ENCODE results near the gene IFT88.
A peak's percentile ranks its signal among the peaks of the same experiment; 100 is the strongest.
"Not testable (repeated sequence)": the region's sequence is repeated elsewhere in the genome, so short reads cannot be mapped to it uniquely, and the experiment has no call there.

Gene IFT88

DNA sequence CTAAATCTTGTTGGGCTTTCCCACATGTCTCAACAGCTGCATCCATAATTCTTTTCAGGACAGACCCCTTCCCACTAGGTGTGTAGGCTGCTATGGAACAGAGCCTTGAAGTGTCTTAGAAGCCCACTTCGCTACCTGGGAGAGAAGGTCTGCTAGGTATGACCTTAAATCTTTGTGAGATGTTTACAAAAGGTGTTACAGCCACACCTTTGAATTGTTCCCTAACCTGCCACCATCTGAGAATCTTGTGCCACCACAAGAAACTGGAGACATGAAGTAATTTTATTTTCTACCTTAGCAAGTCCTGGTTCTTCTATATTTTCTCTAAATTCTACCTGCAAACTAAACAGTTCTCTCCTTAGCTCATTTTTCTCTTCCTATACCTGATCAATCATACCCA, 69.1 kb downstream of the IFT88 start:
- DNase-seq = no peak

GRCh38 chr13:20637811-20638210, 70.9 kb downstream of the IFT88 start:
- DNase-seq = no peak

- DNase-seq = no peak
Measured at GRCh38 chr13:20647758-20648157, 80.8 kb downstream of the IFT88 start.

- DNase-seq = no peak
Measured at GRCh38 chr13:20652946-20653345, 86.0 kb downstream of the IFT88 start.

- no peak for DNase-seq
Measured at GRCh38 chr13:20654156-20654555, 87.2 kb downstream of the IFT88 start.

DNA sequence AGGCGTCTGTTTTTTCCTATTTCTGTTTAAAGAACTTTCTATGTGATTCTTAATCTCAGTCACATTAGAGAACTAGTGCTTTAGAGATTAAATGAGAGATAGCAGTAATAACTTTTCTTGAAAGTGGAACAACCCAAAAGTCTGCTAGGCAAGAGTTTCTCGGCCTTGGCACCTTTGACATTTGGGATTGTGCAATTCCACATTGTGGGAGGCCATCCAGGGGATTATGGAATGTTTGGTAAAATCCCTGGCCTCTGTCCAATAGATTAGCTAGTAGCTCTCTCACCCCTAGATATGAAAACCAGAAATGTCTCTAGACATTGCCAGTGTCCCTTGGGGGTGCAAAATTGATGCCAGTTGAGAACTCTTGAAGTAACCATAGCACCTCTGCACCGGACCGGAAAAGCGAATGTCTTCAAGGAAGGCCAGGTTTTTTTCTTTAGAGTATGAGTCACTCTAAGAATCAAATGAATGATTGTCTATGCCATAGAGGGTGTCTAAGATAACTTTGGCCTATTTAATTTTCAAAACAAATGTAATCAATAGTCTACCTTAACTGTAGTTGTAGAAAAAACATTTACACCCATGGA, 91.6 kb downstream of the IFT88 start:
- DNase-seq = no peak

DNA sequence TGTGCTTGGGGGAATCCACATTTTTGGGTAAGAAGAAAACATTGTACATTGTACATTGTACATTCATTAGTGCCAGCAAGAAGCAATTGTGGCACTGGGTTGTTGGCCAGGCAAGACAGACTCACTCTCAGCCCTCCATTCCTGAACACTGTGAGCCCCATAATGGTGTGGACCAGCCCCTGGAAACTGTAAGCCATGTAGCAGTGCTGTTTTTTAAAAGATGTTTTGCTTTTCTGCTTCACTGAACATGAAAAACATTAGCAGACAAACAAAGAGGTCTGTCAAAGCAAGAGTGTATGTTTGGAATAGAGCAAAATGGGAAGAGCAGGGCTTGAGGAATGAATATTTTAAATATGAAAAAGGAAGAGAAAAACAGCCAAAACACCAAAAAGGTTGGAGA, 97.4 kb downstream of the IFT88 start:
- no peak for DNase-seq

DNA sequence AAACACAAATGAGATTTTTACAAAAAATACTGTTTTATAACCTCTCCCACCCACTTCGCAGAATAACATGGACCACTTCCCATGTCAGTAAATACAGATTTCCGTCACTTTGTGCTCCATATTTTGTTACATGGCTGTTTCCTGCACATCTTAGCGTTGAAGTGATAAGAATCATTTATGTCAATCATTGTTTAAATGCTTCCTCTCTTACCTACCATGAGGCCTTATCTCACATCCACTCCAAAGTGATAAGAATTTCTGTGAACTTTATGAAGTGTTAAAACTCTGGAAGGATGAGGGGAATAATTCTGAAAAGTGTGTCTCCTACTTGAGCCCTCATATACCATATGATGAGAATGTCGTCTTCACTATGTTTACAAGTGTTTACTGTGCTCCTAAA, 100.0 kb downstream of the IFT88 start:
- DNase-seq = no peak

- DNase-seq = no peak
Measured at GRCh38 chr13:20667857-20668437, 101.0 kb downstream of the IFT88 start.

DNA sequence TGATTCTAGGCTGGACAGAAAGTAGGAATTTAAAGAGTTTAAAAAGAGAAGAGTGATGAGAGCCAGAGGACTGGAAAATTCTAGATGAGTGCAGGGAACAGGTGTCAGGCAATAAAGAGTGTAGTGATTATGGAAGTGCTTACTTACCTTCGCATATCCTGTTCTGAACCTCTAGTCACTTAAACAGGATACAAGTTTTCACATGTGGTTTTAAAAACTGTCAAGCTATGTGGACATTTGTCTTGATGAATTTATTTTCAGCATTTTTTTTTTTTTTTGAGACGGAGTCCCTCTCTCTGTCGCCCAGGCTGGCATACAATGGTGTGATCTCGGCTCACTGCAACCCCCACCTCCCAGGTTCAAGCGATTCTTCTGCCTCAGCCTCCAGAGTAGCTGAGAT, 102.2 kb downstream of the IFT88 start:
- DNase-seq = peak; percentile 12

DNA sequence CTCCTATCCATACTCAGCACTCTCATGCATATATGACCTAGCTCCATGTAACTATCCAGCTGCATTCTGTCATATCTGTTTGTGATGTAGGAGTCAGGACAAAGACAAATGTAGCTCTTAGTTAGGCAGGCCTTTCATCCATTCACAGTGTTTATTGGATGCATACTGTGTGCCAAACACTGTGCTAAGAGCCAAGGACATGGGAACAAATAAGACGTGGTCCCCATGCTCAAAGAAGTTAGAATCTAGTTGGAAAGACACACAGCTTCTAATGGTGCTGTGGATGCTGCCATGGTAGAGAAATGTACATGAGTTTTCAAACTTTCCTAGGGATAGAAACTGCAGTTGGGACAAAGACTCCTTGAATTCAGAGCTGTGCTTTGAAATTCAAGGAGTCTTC, 104.8 kb downstream of the IFT88 start:
- no peak for DNase-seq

GRCh38 chr13:20672772-20673171, 105.8 kb downstream of the IFT88 start:
- DNase-seq = no peak

DNA sequence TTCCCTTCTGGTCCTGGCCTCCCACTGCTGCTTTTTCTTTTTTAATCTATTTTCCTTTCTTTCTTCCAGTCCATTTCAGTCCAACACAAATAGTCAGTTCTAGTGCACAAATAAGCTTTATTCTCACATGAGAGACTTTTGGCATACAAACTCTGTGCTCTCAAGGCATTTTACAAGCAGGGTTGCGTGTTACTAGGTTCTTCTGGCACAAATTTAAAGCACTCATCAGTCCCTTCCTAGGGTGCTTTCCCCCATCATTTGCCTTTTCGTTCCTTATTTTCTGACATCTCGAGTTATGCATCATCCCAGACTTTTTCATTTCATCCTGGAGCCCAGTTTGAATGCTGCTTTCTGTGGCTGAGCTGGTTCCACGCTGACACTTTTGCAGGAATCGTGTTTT, 106.8 kb downstream of the IFT88 start:
- no peak for DNase-seq

DNA sequence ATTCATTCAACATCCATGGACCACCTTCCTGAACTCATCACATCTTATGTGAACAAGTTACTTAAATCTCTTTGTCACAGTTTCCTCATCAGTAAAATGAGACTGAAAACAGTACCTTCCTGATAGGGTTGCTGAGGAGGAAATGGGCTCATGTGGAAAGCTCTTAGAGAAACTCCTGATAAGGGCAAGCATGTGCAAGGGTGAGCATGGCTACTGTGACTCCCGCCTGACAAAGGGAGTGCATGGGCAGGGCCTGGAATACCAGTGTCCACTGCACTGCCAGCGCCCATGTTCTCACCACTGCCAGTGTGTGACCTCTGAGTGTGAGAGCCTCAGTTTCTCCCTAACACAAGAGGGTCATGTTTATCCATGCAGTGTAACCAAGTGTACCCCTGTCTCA, 109.3 kb downstream of the IFT88 start:
- no peak for DNase-seq

DNA sequence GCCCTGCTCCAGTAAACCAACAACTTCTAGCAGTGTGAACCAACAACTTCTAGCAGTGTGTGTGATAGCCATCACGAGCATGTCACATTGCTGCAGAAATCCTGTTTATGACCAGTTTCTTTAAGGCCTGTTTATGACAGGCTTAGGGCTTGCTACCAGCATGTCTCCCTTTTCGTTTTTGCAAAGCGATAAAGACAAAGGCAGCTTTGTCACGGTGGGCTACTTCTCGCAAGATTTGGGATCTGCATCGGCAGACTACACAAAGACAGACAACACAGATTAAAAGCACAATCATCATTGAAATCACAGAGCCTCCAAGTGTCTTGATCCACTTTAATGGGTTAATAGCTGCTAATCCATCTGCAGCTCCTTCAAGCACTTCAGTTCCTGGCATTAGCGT, 111.6 kb downstream of the IFT88 start:
- DNase-seq = not testable (repeated sequence)

DNA sequence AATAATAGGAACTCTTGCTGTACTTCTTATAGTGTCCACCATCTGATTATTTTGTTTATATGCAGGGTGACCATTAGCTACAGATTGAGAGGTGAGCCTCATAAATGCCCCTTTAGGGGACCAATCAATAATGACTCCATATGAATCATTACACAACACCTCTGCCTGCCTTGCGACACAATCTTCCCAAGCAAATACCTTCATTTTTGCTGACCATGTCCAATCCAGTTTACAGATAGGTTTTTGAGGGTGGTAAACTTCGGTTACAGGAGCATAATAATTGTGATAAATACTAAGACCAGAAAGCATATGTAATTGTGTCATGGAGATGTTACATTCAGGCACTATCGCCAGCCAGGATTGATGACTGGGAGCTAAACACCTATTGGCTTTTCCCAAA, 112.9 kb downstream of the IFT88 start:
- no peak for DNase-seq

DNA sequence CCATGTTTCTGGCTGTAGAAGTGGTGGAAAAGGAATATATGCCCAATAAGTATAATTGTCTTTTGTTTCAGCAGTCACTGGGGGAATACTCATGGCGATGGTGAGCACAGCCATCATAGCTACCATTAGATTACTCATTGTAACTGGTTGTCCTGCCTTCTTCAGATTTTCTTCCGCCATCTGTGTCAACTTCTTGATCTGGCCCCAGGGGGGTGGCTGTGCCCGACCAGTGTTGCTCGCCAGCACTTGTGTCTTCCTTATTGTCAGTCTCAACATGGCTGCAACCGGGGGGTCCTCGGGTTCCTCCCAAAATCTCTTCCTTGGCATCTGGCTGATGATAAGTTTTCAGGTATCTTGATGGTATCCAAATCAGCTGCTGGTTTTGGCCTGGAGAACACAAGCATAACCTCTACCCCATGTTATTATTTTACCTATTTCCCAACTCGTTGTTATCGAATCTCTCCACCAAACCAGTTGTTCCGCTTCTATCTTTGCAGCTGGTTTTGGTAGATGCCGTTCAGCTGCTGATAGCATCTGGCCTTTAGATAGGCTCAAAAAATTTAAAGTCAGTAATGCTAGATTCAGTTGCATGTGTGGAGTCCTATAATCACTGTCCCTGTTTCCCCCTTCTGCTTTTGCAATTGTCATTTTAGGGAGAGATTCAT, 113.6 kb downstream of the IFT88 start:
- no peak for DNase-seq

- not testable (repeated sequence) for DNase-seq
Measured at GRCh38 chr13:20681481-20681880, 114.5 kb downstream of the IFT88 start.

DNA sequence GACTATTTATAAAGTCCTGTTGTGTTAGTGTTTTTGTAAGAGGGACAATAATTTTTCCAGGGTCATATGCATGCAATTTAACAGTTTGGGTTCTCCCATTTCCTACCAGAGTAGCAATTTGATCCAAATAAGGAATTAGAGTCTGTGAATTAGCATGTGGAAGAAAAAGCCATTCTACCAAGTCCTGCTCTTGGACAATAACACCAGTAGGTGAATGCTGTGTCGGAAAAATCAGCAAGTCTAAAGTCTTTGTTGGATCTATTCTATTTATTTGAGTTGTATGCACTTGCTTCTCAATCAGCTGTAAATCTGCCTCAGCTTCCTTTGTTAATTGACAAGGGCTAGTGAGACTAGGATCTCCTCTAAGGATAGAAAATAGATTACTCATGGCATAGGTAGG, 115.1 kb downstream of the IFT88 start:
- DNase-seq = no peak

GRCh38 chr13:20684041-20684440, 117.1 kb downstream of the IFT88 start:
- no peak for DNase-seq

DNA sequence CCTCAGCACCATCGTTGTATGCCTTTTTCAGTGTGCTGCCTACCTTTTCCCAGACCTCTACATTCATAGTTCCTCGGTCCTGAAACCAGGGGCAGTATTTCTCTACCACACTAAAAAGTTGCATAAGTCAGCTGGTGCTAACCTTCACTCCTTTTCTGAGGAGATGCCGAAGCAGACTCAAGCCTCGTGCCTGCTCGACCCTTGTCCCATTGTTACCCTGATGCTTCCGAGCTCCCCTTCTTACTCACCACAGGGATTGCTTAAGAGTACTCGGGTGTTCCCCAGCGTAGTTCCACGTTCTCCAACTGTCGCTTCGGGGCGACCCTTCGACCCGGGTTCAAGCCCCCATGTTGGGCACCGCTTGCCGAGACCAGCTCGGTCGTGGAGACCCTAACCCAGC, 117.6 kb downstream of the IFT88 start:
- DNase-seq = no peak

DNA sequence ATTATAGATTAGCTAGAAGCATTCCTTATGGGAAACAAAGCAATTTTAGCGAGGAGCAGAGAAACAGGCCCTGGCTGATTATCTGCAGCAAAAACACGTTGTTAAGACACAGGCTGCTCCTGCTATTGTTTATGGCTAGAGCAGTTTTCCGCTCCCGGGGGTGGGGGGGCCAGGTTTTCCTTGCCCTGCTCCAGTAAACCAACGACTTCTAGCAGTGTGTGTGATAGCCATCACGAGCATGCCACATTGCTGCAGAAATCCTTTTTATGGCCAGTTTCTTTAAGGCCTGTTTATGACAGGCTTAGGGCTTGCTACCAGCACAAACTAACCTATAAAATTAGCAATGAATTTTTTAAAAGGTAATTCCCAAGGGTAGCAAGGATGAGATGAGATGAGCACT, 118.1 kb downstream of the IFT88 start:
- DNase-seq = no peak

- no peak for DNase-seq
Measured at GRCh38 chr13:20686167-20686566, 119.2 kb downstream of the IFT88 start.

DNA sequence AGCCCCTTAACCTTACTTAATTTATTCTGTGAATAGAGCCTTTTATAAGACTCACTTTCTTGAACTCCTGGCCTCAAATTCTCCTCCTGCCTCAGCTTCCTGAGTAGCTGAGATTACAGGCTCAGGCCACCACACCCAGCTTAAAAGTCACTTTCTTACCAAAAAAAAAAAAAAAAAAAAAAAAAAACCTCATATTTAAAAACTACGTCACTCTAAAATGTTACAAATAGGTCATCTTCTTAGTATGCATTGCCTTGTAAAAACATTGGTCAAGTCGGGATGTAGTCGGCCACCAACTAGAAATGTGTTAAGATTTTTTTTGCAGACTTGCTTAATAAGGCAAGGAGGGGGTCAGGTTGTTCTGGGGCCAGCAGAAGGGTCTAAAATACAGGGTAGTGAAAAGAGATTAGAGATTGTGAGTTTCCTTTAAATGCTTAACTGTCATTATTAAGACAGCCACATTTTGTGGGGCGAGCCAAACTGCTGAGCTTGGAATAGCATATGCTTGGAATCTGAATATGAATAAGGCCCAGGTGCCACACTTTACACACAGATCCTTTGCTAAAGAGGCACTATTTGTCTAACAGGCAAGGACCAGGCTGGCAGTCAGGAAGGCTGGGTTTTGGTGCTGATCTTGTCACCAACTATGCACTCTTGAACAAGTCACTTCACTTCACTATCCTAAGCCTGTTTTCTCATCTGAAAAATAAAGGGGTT, 120.1 kb downstream of the IFT88 start:
- no peak for DNase-seq
